HEK293 (cell line): Measurements from ENCODE around the gene UST.

ENCODE experiments used
- CTCF ChIA-PET: fragments of 350-600 bp; formaldehyde crosslinking; extraction: SDS; loops from one replicate; lab custom pipeline; 2021; ENCODE audit warnings: antibody characterized with exemption; lab: Yijun Ruan, JAX
- POLR2A ChIA-PET: fragments of 300-600 bp; formaldehyde crosslinking; extraction: SDS; loops from one replicate; lab custom pipeline; 2020; ENCODE audit warnings: antibody characterized with exemption, inconsistent platforms; lab: Yijun Ruan, JAX
- H3K27ac ChIP-seq: fragments of 200-500 bp; sonication (Bioruptor generic); 2 replicates; pipeline ENCODE4 v1.5.1; 2014; ENCODE audit warnings: low read depth, low read length, control low read depth, inconsistent platforms; ENCODE audit errors: extremely low read depth
- H3K36me3 ChIP-seq, 2 experiments: fragments of 200-500 bp in 1 of 2; sonication (Bioruptor generic) in 1 of 2; 1 replicate in 1 of 2; 2 replicates in 1 of 2; pipeline ENCODE4 v1.5.1; 2014 to 2017; ENCODE audit warnings: inconsistent platforms in 2 of 2, low read length in 2 of 2; ENCODE audit not compliant: control insufficient read depth in 2 of 2, insufficient read depth in 1 of 2
- H3K4me1 ChIP-seq: fragments of 200-500 bp; sonication (Bioruptor generic); 2 replicates; pipeline ENCODE4 v1.5.1; 2014; ENCODE audit warnings: mild to moderate bottlenecking, low read length, inconsistent platforms; ENCODE audit not compliant: control insufficient read depth, insufficient read depth
- H3K4me3 ChIP-seq: 2 replicates; pipeline ENCODE4 v1.5.1; 2011; ENCODE audit warnings: low read depth, mild to moderate bottlenecking, control low read depth, low read length, moderate library complexity
- H3K9me3 ChIP-seq: fragments of 200-500 bp; sonication (Bioruptor generic); 2 replicates; pipeline ENCODE4 v1.5.1; 2014; ENCODE audit warnings: low read depth, low read length, inconsistent platforms; ENCODE audit not compliant: control insufficient read depth, insufficient read depth
- GLI4 ChIP-seq: fragments of 450-650 bp; formaldehyde crosslinking; IDR thresholded peaks from 2 replicates; pipeline ENCODE4 v1.5.1; 2016; ENCODE audit warnings: missing biosample characterization, missing genetic modification characterization
- GLIS2 ChIP-seq: fragments of 450-650 bp; formaldehyde crosslinking; IDR thresholded peaks from 2 replicates; pipeline ENCODE4 v1.5.1; 2016; ENCODE audit warnings: missing biosample characterization, missing genetic modification characterization
- HOXA7 ChIP-seq: sonication (generic); formaldehyde crosslinking; IDR thresholded peaks from 2 replicates; pipeline ENCODE4 v1.8.1; 2022; ENCODE audit warnings: missing genetic modification reagents, borderline replicate concordance
- OSR2 ChIP-seq: fragments of 450-650 bp; formaldehyde crosslinking; IDR thresholded peaks from 2 replicates; pipeline ENCODE4 v1.5.1; 2016; ENCODE audit warnings: missing biosample characterization, missing genetic modification characterization
- SCRT2 ChIP-seq: fragments of 450-650 bp; formaldehyde crosslinking; IDR thresholded peaks from 2 replicates; pipeline ENCODE4 v1.5.1; 2016; ENCODE audit warnings: missing biosample characterization, missing genetic modification characterization
- SP2 ChIP-seq: fragments of 450-650 bp; formaldehyde crosslinking; IDR thresholded peaks from 2 replicates; pipeline ENCODE4 v1.5.1; 2016; ENCODE audit warnings: missing biosample characterization, missing genetic modification characterization
- ZBTB21 ChIP-seq: fragments of 450-650 bp; formaldehyde crosslinking; IDR thresholded peaks from 2 replicates; pipeline ENCODE4 v1.5.1; 2017; ENCODE audit warnings: missing biosample characterization, missing genetic modification characterization
- ZBTB8A ChIP-seq: fragments of 450-650 bp; formaldehyde crosslinking; IDR thresholded peaks from 2 replicates; pipeline ENCODE4 v1.5.1; 2016; ENCODE audit warnings: missing biosample characterization, missing genetic modification characterization
- ZEB2 ChIP-seq: fragments of 450-650 bp; formaldehyde crosslinking; IDR thresholded peaks from 2 replicates; pipeline ENCODE4 v1.5.1; 2016; ENCODE audit warnings: missing biosample characterization, missing genetic modification characterization
- ZNF121 ChIP-seq: fragments of 450-650 bp; formaldehyde crosslinking; IDR thresholded peaks from 2 replicates; pipeline ENCODE4 v1.5.1; 2016; ENCODE audit warnings: missing biosample characterization, missing genetic modification characterization
- ZNF157 ChIP-seq: fragments of 450-650 bp; formaldehyde crosslinking; IDR thresholded peaks from 2 replicates; pipeline ENCODE4 v1.5.1; 2016; ENCODE audit warnings: missing biosample characterization, missing genetic modification characterization
- ZNF202 ChIP-seq: fragments of 450-650 bp; formaldehyde crosslinking; IDR thresholded peaks from 2 replicates; pipeline ENCODE4 v1.5.1; 2016; ENCODE audit warnings: missing biosample characterization, missing genetic modification characterization, borderline replicate concordance
- ZNF214 ChIP-seq: fragments of 450-650 bp; formaldehyde crosslinking; IDR thresholded peaks from 2 replicates; pipeline ENCODE4 v1.5.1; 2017; ENCODE audit warnings: missing biosample characterization, mild to moderate bottlenecking, missing genetic modification characterization, borderline replicate concordance
- ZNF335 ChIP-seq: fragments of 450-650 bp; formaldehyde crosslinking; conservative IDR thresholded peaks from 2 replicates; pipeline ENCODE4 v1.5.1; 2016; ENCODE audit warnings: missing biosample characterization, missing genetic modification characterization
- ZNF501 ChIP-seq: fragments of 450-650 bp; formaldehyde crosslinking; IDR thresholded peaks from 2 replicates; pipeline ENCODE4 v1.5.1; 2016; ENCODE audit warnings: missing biosample characterization, missing genetic modification characterization
- ZNF510 ChIP-seq: fragments of 450-650 bp; formaldehyde crosslinking; IDR thresholded peaks from 2 replicates; pipeline ENCODE4 v1.5.1; 2018; ENCODE audit warnings: mild to moderate bottlenecking, missing genetic modification characterization, missing biosample characterization; ENCODE audit not compliant: insufficient replicate concordance
- ZNF549 ChIP-seq: fragments of 450-650 bp; IDR thresholded peaks from 2 replicates; pipeline ENCODE4 v1.5.1; 2018; ENCODE audit warnings: missing biosample characterization, missing genetic modification characterization, mild to moderate bottlenecking, inconsistent platforms, moderate library complexity
- ZNF596 ChIP-seq: fragments of 450-650 bp; IDR thresholded peaks from 2 replicates; pipeline ENCODE4 v1.5.0; 2018; ENCODE audit warnings: missing biosample characterization, mild to moderate bottlenecking, missing genetic modification characterization, moderate library complexity
- ZNF621 ChIP-seq: fragments of 450-650 bp; formaldehyde crosslinking; IDR thresholded peaks from 2 replicates; pipeline ENCODE4 v1.5.1; 2017; ENCODE audit warnings: missing biosample characterization, missing genetic modification characterization
- ZNF623 ChIP-seq: fragments of 450-650 bp; formaldehyde crosslinking; IDR thresholded peaks from 2 replicates; pipeline ENCODE4 v1.5.1; 2016; ENCODE audit warnings: missing biosample characterization, missing genetic modification characterization
- ZNF830 ChIP-seq: fragments of 450-650 bp; IDR thresholded peaks from 2 replicates; pipeline ENCODE4 v1.5.0; 2018; ENCODE audit warnings: missing biosample characterization, missing genetic modification characterization, low read depth, mild to moderate bottlenecking, moderate library complexity
- TF ChIP-seq, protein P1 (sequence below): fragments of 450-650 bp; formaldehyde crosslinking; IDR thresholded peaks from 2 replicates; pipeline ENCODE4 v1.5.1; 2016; ENCODE audit warnings: missing biosample characterization, missing genetic modification characterization
- TF ChIP-seq, protein P2 (sequence below): fragments of 450-650 bp; formaldehyde crosslinking; IDR thresholded peaks from 2 replicates; pipeline ENCODE4 v1.5.1; 2016; ENCODE audit warnings: missing biosample characterization, missing genetic modification characterization

Gene UST

DNA sequence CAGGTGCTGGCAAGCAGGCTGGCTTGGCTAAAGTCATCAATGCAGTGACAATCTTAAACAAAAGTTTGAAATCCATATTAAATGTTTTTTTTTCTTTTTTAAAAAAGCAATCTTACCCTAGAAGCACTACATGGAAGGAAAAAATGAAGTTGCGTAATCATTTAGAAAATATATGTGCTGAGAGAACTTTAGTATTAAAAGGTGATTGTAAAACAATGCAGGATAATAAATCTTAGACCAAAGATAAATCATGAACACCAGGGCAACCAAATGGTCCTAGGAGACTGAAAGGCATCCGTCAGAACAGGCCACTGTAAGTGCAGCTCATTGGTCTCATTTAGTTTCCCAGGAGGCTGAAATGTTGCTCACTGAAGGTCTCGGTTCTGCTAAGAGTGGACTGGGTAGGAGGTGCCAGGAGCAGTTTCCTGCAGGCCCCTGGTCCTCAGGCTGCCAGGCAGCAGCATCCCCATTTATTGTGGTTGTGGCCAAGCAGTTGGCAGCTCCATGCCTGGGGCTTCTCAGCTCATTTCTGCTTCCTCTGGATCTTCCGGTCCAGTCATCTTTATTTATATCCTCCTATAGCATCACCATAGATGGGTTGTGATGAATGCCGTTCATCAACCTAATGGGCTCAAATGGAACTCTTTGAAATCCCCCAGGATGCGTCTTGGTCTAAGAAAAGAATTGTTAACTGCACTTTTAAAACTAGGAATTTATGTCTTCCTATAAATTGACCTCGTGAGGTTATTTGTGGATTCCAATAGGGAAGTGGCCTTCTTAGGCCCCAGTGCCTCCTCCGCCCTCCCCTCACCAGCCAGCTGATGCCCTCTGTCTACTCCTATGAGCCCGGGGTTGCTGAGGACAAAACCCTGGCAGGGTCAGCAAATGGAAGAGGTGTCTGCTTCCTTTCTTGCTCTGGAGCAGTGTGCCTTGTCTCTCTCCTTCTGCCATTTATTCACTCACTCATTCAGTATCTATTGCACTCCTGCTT is 269.0 kb downstream of the UST start:
- peaks cover 0 to 1% of the 10 kb centered on the region in 2 experiments; a peak in 1 of 3 replicates for H3K36me3 ChIP-seq
- CTCF ChIA-PET: interaction anchor here (1.0 to 3.6 kb wide), 3 partner anchors 11 to 438 kb away, joined by 3 to 20 read pairs (median 5); no protein-coding TSS in a partner anchor
- no peak overlapping the region for H3K27ac ChIP-seq
- no peak overlapping the region for H3K4me3 ChIP-seq
- POLR2A ChIA-PET: no interaction called here
- H3K9me3 ChIP-seq: no peaks in the 10 kb centered on the region
- no peaks in the 10 kb centered on the region for H3K4me1 ChIP-seq
- TF ChIP-seq ZNF335 (tag by site-specific recombination): peak; percentile 71; the same call in 1 of the 2 replicates
- no peak for TF ChIP-seq ZBTB21 (tag by site-specific recombination)
- no peak for TF ChIP-seq ZEB2 (tag by site-specific recombination)
- TF ChIP-seq, protein P1, sequence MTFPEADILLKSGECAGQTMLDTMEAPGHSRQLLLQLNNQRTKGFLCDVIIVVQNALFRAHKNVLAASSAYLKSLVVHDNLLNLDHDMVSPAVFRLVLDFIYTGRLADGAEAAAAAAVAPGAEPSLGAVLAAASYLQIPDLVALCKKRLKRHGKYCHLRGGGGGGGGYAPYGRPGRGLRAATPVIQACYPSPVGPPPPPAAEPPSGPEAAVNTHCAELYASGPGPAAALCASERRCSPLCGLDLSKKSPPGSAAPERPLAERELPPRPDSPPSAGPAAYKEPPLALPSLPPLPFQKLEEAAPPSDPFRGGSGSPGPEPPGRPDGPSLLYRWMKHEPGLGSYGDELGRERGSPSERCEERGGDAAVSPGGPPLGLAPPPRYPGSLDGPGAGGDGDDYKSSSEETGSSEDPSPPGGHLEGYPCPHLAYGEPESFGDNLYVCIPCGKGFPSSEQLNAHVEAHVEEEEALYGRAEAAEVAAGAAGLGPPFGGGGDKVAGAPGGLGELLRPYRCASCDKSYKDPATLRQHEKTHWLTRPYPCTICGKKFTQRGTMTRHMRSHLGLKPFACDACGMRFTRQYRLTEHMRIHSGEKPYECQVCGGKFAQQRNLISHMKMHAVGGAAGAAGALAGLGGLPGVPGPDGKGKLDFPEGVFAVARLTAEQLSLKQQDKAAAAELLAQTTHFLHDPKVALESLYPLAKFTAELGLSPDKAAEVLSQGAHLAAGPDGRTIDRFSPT (tag by site-specific recombination): 0 out of 2 replicates have a peak, but pooled peaks have one; percentile 3

DNA sequence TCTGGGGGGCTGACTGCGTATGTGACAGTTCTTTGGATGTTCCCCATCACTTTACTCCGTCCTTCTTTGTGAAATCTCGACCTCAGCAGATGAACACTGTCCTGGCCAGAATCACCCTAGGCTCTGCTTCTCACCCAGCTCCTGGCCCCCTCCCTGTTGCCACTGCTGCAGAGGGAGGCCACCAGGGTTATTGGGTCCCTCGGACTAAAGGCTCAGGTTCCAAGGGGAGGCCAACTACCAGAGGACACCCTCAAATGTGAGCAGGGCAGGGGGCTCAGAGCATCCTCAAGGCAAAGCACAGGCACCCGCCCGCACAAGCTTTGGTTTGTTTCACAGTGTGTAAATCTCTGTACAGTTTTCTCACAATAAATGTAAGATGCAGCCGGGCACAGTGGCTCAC is 269.9 kb downstream of the UST start:
- ChIA-PET CTCF (interaction anchor here (3.6 kb wide), 1 partner anchor 10 kb away, joined by 20 read pairs; no protein-coding TSS in a partner anchor), POLR2A (interaction anchor here (0.7 kb wide), 1 partner anchor 606 kb away, joined by 3 read pairs; no protein-coding TSS in a partner anchor)
- no peak for TF ChIP-seq ZNF157
- no peak for TF ChIP-seq ZNF549
- TF ChIP-seq GLI4 (tag by site-specific recombination): no peak
- no peak for TF ChIP-seq ZNF623
- TF ChIP-seq HOXA7 (CRISPR knock-in tag): no peak
- no peak for TF ChIP-seq ZNF335 (tag by site-specific recombination)
- no peak for TF ChIP-seq ZNF121 (tag by site-specific recombination)
- TF ChIP-seq ZBTB8A: no peak
- TF ChIP-seq, protein P2, sequence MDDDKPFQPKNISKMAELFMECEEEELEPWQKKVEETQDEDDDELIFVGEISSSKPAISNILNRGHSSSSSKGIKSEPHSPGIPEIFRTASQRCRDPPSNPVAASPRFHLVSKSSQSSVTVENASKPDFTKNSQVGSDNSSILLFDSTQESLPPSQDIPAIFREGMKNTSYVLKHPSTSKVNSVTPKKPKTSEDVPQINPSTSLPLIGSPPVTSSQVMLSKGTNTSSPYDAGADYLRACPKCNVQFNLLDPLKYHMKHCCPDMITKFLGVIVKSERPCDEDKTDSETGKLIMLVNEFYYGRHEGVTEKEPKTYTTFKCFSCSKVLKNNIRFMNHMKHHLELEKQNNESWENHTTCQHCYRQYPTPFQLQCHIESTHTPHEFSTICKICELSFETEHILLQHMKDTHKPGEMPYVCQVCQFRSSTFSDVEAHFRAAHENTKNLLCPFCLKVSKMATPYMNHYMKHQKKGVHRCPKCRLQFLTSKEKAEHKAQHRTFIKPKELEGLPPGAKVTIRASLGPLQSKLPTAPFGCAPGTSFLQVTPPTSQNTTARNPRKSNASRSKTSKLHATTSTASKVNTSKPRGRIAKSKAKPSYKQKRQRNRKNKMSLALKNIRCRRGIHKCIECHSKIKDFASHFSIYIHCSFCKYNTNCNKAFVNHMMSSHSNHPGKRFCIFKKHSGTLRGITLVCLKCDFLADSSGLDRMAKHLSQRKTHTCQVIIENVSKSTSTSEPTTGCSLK (tag by site-specific recombination): no peak
- TF ChIP-seq ZNF214 (tag by site-specific recombination): no peak
- TF ChIP-seq OSR2 (tag by site-specific recombination): no peak
- no peak for TF ChIP-seq ZNF510 (tag by site-specific recombination)
- H3K36me3 ChIP-seq: peaks cover 0 to 10% of the 10 kb centered on the region in 2 experiments; a peak in 1 of 3 replicates
- no peak overlapping the region for H3K27ac ChIP-seq
- no peaks in the 10 kb centered on the region for H3K9me3 ChIP-seq
- no peaks in the 10 kb centered on the region for H3K4me1 ChIP-seq
- H3K4me3 ChIP-seq: no peak overlapping the region

DNA sequence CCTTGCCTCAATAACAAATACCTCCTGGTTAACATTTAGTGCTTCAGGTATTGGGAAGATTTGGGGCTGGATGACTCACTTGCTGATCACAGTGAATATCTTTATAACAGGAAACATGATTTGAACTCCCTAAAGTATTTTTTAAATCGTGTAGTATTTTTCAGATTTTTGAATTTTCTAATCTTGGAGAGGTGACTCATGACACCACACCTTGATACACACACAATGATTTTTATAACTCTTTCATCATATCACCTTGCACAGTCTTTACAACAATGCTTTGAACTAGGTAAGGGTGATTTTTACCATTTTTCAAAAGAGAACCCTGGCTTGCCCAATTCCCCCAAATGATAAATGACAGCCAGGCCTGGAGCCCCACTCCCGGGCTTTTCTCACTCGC is 273.5 kb downstream of the UST start:
- POLR2A ChIA-PET: no interaction called here
- Histone ChIP-seq H3K27ac (no peak overlapping the region), H3K4me1 (no peaks in the 10 kb centered on the region), H3K4me3 (no peak overlapping the region), H3K9me3 (no peaks in the 10 kb centered on the region), H3K36me3 (peaks cover 0 to 26% of the 10 kb centered on the region in 2 experiments; a peak in 1 of 3 replicates)
- CTCF ChIA-PET: interaction anchor here (0.7 kb wide), 1 partner anchor 443 kb away, joined by 3 read pairs; no protein-coding TSS in a partner anchor
- TF ChIP-seq ZNF202 (tag by site-specific recombination) (no peak), ZNF621 (tag by site-specific recombination) (no peak), SP2 (tag by site-specific recombination) (no peak), ZNF501 (tag by site-specific recombination) (no peak), ZNF596 (no peak), GLIS2 (no peak), SCRT2 (no peak), ZNF830 (tag by site-specific recombination) (no peak)
